Endothelial cell of umbilical vein (primary cell): ENCODE measurements around the gene CACNA2D3.

ENCODE experiments used
- EZH2 ChIP-seq: IDR thresholded peaks from 2 replicates; pipeline ENCODE4 v1.6.1; 2012; ENCODE audit warnings: borderline replicate concordance, low read depth, mild to moderate bottlenecking, moderate library complexity, low read length, inconsistent platforms; ENCODE audit not compliant: severe bottlenecking
- POLR2A ChIP-seq: IDR thresholded peaks from 2 replicates; pipeline ENCODE4 v1.6.1; 2012; ENCODE audit warnings: low read depth, mild to moderate bottlenecking, control low read depth, low read length
- TF ChIP-seq, protein P1 (sequence below), 2 donors: IDR thresholded peaks; 1 replicate in 1 of 2; 2 replicates in 1 of 2; pipeline ENCODE4 v1.5.1; 2011; ENCODE audit warnings: low read length in 2 of 2, mild to moderate bottlenecking in 2 of 2, moderate library complexity in 2 of 2, control low read depth in 1 of 2, inconsistent platforms in 1 of 2, low read depth in 1 of 2; ENCODE audit not compliant: insufficient read depth in 1 of 2; ENCODE audit errors: extremely low read depth in 1 of 2

DNA sequence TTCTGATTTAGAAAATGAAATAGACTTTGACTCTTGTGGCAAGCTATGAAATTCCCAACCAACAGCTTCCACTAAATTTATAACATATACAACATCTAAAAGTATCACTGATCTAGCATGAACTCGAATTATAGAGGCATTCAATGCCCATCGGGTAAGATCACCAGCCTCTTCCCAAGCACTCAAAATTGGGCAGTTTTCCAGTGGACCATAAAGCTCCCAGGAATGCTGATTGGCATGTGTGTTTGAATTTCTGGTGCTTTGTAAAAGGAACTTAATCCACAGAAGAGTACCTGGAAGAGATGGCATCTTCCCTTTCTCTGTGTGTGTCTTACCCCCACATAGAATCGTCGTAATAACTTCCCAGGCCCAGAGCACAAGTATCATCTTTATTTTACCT lies 795.5 kb downstream of the CACNA2D3 start:
- TF ChIP-seq, protein P1, sequence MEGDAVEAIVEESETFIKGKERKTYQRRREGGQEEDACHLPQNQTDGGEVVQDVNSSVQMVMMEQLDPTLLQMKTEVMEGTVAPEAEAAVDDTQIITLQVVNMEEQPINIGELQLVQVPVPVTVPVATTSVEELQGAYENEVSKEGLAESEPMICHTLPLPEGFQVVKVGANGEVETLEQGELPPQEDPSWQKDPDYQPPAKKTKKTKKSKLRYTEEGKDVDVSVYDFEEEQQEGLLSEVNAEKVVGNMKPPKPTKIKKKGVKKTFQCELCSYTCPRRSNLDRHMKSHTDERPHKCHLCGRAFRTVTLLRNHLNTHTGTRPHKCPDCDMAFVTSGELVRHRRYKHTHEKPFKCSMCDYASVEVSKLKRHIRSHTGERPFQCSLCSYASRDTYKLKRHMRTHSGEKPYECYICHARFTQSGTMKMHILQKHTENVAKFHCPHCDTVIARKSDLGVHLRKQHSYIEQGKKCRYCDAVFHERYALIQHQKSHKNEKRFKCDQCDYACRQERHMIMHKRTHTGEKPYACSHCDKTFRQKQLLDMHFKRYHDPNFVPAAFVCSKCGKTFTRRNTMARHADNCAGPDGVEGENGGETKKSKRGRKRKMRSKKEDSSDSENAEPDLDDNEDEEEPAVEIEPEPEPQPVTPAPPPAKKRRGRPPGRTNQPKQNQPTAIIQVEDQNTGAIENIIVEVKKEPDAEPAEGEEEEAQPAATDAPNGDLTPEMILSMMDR (IDR thresholded peaks at IDR 0.05; ENCODE audit: extremely low read depth in 1 of 2, insufficient read depth in 1 of 2, low read depth in 1 of 2, low read length in 2 of 2) = no peak
- no peak for TF ChIP-seq EZH2
- no peak for TF ChIP-seq POLR2A
